Liver (tissue), 9 donors: Measurements from ENCODE around the gene ANTXR2. TPM values are rescaled to one million over a fixed set of nuclear protein-coding genes. Genes with fewer than 3 reads are reported as not detected.

Experiments
- DNase-seq: peaks from one replicate; pipeline ENCODE4 v3.0.0-alpha.2; 2017; ENCODE audit warnings: low spot score
- H3K27ac ChIP-seq, 2 donors: one replicate each; pipeline ENCODE4 v1.7.0; 2013; ENCODE audit warnings: inconsistent platforms in 2 of 2, low read length in 2 of 2, control low read depth in 1 of 2, low read depth in 1 of 2, mild to moderate bottlenecking in 1 of 2
- H3K27me3 ChIP-seq, 4 donors: one replicate each; pipeline versions ENCODE4 v1.6.1 to v1.7.0; 2013; ENCODE audit warnings: low read length in 3 of 4, inconsistent platforms in 1 of 4, mild to moderate bottlenecking in 1 of 4, moderate library complexity in 1 of 4; ENCODE audit not compliant: control insufficient read depth in 4 of 4, insufficient read depth in 4 of 4
- H3K36me3 ChIP-seq, 4 donors: one replicate each; pipeline versions ENCODE4 v1.6.1 to v1.7.0; 2013; ENCODE audit warnings: low read length in 3 of 4, mild to moderate bottlenecking in 3 of 4, low read depth in 1 of 4, moderate library complexity in 1 of 4; ENCODE audit not compliant: control insufficient read depth in 4 of 4, insufficient read depth in 3 of 4
- H3K4me1 ChIP-seq, 4 donors: one replicate each; pipeline versions ENCODE4 v1.6.1 to v1.7.0; 2013; ENCODE audit warnings: low read length in 3 of 4, mild to moderate bottlenecking in 3 of 4, moderate library complexity in 1 of 4; ENCODE audit not compliant: control insufficient read depth in 4 of 4, insufficient read depth in 4 of 4
- H3K4me3 ChIP-seq, 3 donors: one replicate each; pipeline versions ENCODE4 v1.6.1 to v1.7.0; 2013; ENCODE audit warnings: low read length in 3 of 3, control low read depth in 1 of 3, low read depth in 1 of 3, mild to moderate bottlenecking in 1 of 3
- H3K9ac ChIP-seq, 2 donors: one replicate each; pipeline ENCODE4 v1.7.0; 2013; ENCODE audit warnings: low read length in 2 of 2, mild to moderate bottlenecking in 2 of 2, moderate library complexity in 2 of 2, control low read depth in 1 of 2, low read depth in 1 of 2
- H3K9me3 ChIP-seq, 4 donors: one replicate each; pipeline versions ENCODE4 v1.6.1 to v1.7.0; 2013; ENCODE audit warnings: low read length in 3 of 4; ENCODE audit not compliant: control insufficient read depth in 4 of 4
- ATF3 ChIP-seq: IDR thresholded peaks from 2 replicates; pipeline ENCODE4 v1.6.1; 2016; ENCODE audit warnings: antibody characterized with exemption
- CTCF ChIP-seq: fragments of 150-350 bp; IDR thresholded peaks from 2 replicates; pipeline ENCODE4 v1.5.1; 2017; ENCODE audit warnings: improper control_type of control experiment, low read depth, low read length; ENCODE audit not compliant: missing input control
- EGR1 ChIP-seq, 2 donors: IDR thresholded peaks; 2 replicates each; pipeline ENCODE4 v1.6.1; 2016 to 2018; ENCODE audit warnings: antibody characterized with exemption in 2 of 2, low read depth in 2 of 2
- FOXA1 ChIP-seq: IDR thresholded peaks from 2 replicates; pipeline ENCODE4 v1.6.1; 2016; ENCODE audit warnings: antibody characterized with exemption
- FOXA2 ChIP-seq: IDR thresholded peaks from 2 replicates; pipeline ENCODE4 v1.6.1; 2016; ENCODE audit warnings: antibody characterized with exemption
- GABPA ChIP-seq, 2 donors: IDR thresholded peaks in 1 of 2; conservative IDR thresholded peaks in 1 of 2; 2 replicates each; pipeline ENCODE4 v1.6.1; 2016; ENCODE audit warnings: antibody characterized with exemption in 2 of 2, mild to moderate bottlenecking in 1 of 2, moderate library complexity in 1 of 2
- HNF4A ChIP-seq, 2 donors: conservative IDR thresholded peaks; 2 replicates each; pipeline ENCODE4 v1.6.1; 2016; ENCODE audit warnings: antibody characterized with exemption in 2 of 2, mild to moderate bottlenecking in 2 of 2
- JUND ChIP-seq, 2 donors: IDR thresholded peaks; 2 replicates each; pipeline ENCODE4 v1.6.1; 2016; ENCODE audit warnings: antibody characterized with exemption in 2 of 2
- NR2F2 ChIP-seq: IDR thresholded peaks from 2 replicates; pipeline ENCODE4 v1.6.1; 2016; ENCODE audit warnings: antibody characterized with exemption
- REST ChIP-seq: IDR thresholded peaks from 2 replicates; pipeline ENCODE4 v1.6.1; 2016; ENCODE audit warnings: antibody characterized with exemption, mild to moderate bottlenecking
- RXRA ChIP-seq, 2 donors: IDR thresholded peaks; 2 replicates each; pipeline ENCODE4 v1.6.1; 2017 to 2018; ENCODE audit warnings: antibody characterized with exemption in 2 of 2, mild to moderate bottlenecking in 1 of 2
- SP1 ChIP-seq: IDR thresholded peaks from 2 replicates; pipeline ENCODE4 v1.6.1; 2018; ENCODE audit warnings: antibody characterized with exemption, mild to moderate bottlenecking
- ZBTB33 ChIP-seq: IDR thresholded peaks from 2 replicates; pipeline ENCODE4 v1.6.1; 2016; ENCODE audit warnings: antibody characterized with exemption
- WGBS: extraction: QIAGEN DNeasy Blood & Tissue Kit; methylation state at CpG from one replicate; pipeline ENCODE4 v1.1.7; 2013; 5-methylcytosine and 5-hydroxymethylcytosine counted together
- polyA plus RNA-seq, 2 donors: library from polyadenylated mRNA; stranded (reverse) in 1 of 2; unstranded in 1 of 2; fragments of 200-250 nt in 1 of 2; fragments of >200 nt in 1 of 2; fragmentation: Nextera tagmentation in 1 of 2; extraction: Ambion mirVana in 1 of 2; gene quantifications; one replicate each; pipeline versions ENCODE4 v1.2.1 to v1.2.3, GENCODE V29; 2013 to 2015
- total RNA-seq, 2 donors: library from RNA; depleted of rRNA; stranded (reverse); fragments of >200 nt; gene quantifications; one replicate each; pipeline ENCODE4 v1.2.3, GENCODE V29; 2014
- donor health status: healthy.
- donor health status: healthy.
- donor health status: healthy.
- donor health status: healthy.
- donor health status: healthy.

Gene ANTXR2
- total and polyA plus RNA-seq, 4 donors = 16.1 to 30.5 (median 21.3) TPM

GRCh38 chr4:80016506-80016905 lies 56.5 kb downstream of the ANTXR2 start (continued):
- TF ChIP-seq ZBTB33 (no peak), CTCF (no peak)

- no peaks in the 10 kb centered on the region for H3K9me3 ChIP-seq
- DNase-seq = no peak
- H3K4me3 ChIP-seq = no peak overlapping the region
- no peak for TF ChIP-seq NR2F2
- TF ChIP-seq CTCF = no peak
- no peak for TF ChIP-seq FOXA2
- TF ChIP-seq GABPA (IDR thresholded peaks at IDR 0.05 in 1 of 2, conservative IDR thresholded peaks at IDR 0.05 in 1 of 2) = no peak
- TF ChIP-seq ZBTB33 = no peak
- peaks cover 0 to 2% (median 0%) of the 10 kb centered on the region in 4 donors for H3K4me1 ChIP-seq
- H3K27ac ChIP-seq = no peak overlapping the region
- peaks cover 10 to 22% (median 12%) of the 10 kb centered on the region in 4 donors for H3K36me3 ChIP-seq
- WGBS = 68% methylated on average over 2 of the region's 2 CpGs
- H3K27me3 ChIP-seq = no peaks in the 10 kb centered on the region
- no peak overlapping the region for H3K9ac ChIP-seq
These were observed 57.4 kb downstream of the ANTXR2 start for GRCh38 chr4:80015407-80016189.

- Histone ChIP-seq H3K27me3 (no peaks in the 10 kb centered on the region), H3K4me3 (no peak overlapping the region), H3K4me1 (peaks cover 0 to 2% (median 0%) of the 10 kb centered on the region in 4 donors), H3K27ac (no peak overlapping the region), H3K36me3 (peaks cover 8 to 22% (median 10%) of the 10 kb centered on the region in 4 donors), H3K9ac (no peak overlapping the region), H3K9me3 (no peaks in the 10 kb centered on the region)
- no peak for DNase-seq
- 81% methylated on average over 3 of the region's 3 CpGs for WGBS
- TF ChIP-seq FOXA2 = no peak
- no peak for TF ChIP-seq EGR1 (IDR thresholded peaks at IDR 0.05; ENCODE audit: low read depth in 2 of 2)
- no peak for TF ChIP-seq JUND (IDR thresholded peaks at IDR 0.05)
- TF ChIP-seq FOXA1 = no peak
- TF ChIP-seq SP1 = no peak
- TF ChIP-seq REST = no peak
- no peak for TF ChIP-seq ATF3
- TF ChIP-seq GABPA (IDR thresholded peaks at IDR 0.05 in 1 of 2, conservative IDR thresholded peaks at IDR 0.05 in 1 of 2) = no peak
- no peak for TF ChIP-seq RXRA (IDR thresholded peaks at IDR 0.05)
- TF ChIP-seq HNF4A (conservative IDR thresholded peaks at IDR 0.05) = no peak
These were observed 58.5 kb downstream of the ANTXR2 start for GRCh38 chr4:80014531-80014930.
